ENCODE results near the gene PPIL1.

The PPIL1 gene

GRCh38 chr6:36805096-36805797 lies 69.4 kb downstream of the PPIL1 start:
- TF ChIP-seq CTCF (IDR thresholded peaks at IDR 0.05; ENCODE audit: low read depth, low read length): no peak
- no peaks in the 10 kb centered on the region for H3K4me1 ChIP-seq
- H3K27me3 ChIP-seq: no peaks in the 10 kb centered on the region
- H3K9me3 ChIP-seq: no peaks in the 10 kb centered on the region
- no peak for DNase-seq
- no peaks in the 10 kb centered on the region for H3K36me3 ChIP-seq
- no peak overlapping the region for H3K4me3 ChIP-seq (ENCODE audit: low read depth, low read length)
